Hepatocyte (in vitro differentiated cells): ENCODE measurements around the gene PLXNC1. TPM values are rescaled to one million over a fixed set of nuclear protein-coding genes. Genes with fewer than 3 reads are reported as not detected.

Source experiments
- DNase-seq: peaks from one replicate; pipeline ENCODE4 v3.0.0-alpha.2; 2016; ENCODE audit warnings: low spot score
- H2AFZ ChIP-seq: fragments of 200-600 bp; sonication (generic); 2 replicates; pipeline ENCODE4 v1.6.0; 2016; ENCODE audit warnings: antibody characterized with exemption, mild to moderate bottlenecking
- H3K27ac ChIP-seq: fragments of 200-600 bp; sonication (generic); 2 replicates; pipeline ENCODE4 v1.5.1; 2016; ENCODE audit warnings: mild to moderate bottlenecking
- H3K27me3 ChIP-seq: fragments of 200-600 bp; sonication (generic); 2 replicates; pipeline ENCODE4 v1.6.1; 2016
- H3K36me3 ChIP-seq: fragments of 200-600 bp; sonication (generic); replicated peaks from 2 replicates; pipeline ENCODE4 v1.5.1; 2016; ENCODE audit warnings: low read depth; ENCODE audit not compliant: insufficient read depth
- H3K4me1 ChIP-seq: fragments of 200-600 bp; sonication (generic); 2 replicates; pipeline ENCODE4 v1.5.1; 2016; ENCODE audit warnings: mild to moderate bottlenecking, moderate library complexity; ENCODE audit not compliant: insufficient read depth
- H3K4me2 ChIP-seq: fragments of 200-600 bp; sonication (generic); 2 replicates; pipeline ENCODE4 v1.6.0; 2016
- H3K4me3 ChIP-seq: fragments of 200-600 bp; sonication (generic); 2 replicates; pipeline ENCODE4 v1.5.1; 2016; ENCODE audit warnings: mild to moderate bottlenecking
- H3K79me2 ChIP-seq: fragments of 200-600 bp; sonication (generic); 2 replicates; pipeline ENCODE4 v1.6.0; 2017; ENCODE audit warnings: mild to moderate bottlenecking
- H3K9me2 ChIP-seq: fragments of 200-600 bp; sonication (generic); replicated peaks from 2 replicates; pipeline ENCODE4 v1.6.0; 2017; ENCODE audit warnings: mild to moderate bottlenecking; ENCODE audit not compliant: insufficient read depth
- H3K9me3 ChIP-seq: fragments of 200-600 bp; sonication (generic); 2 replicates; pipeline ENCODE4 v1.5.1; 2016; ENCODE audit warnings: low read depth, mild to moderate bottlenecking
- H4K20me1 ChIP-seq: fragments of 200-600 bp; sonication (generic); 2 replicates; pipeline ENCODE4 v1.6.0; 2016; ENCODE audit warnings: mild to moderate bottlenecking; ENCODE audit not compliant: insufficient read depth, poor library complexity, severe bottlenecking
- EZH2 ChIP-seq: fragments of 200-600 bp; sonication (generic); IDR thresholded peaks from 2 replicates; pipeline ENCODE4 v1.6.1; 2016; ENCODE audit warnings: antibody characterized with exemption, mild to moderate bottlenecking, borderline replicate concordance
- EZH2phosphoT487 ChIP-seq: fragments of 200-600 bp; sonication (generic); IDR thresholded peaks from one replicate; pipeline ENCODE4 v1.6.1; 2018; ENCODE audit warnings: antibody characterized with exemption, mild to moderate bottlenecking, low read depth, moderate library complexity; ENCODE audit not compliant: unreplicated experiment, severe bottlenecking
- WGBS: methylation state at CpG from one replicate; pipeline ENCODE4 v1.1.6; 2016; ENCODE audit warnings: low lambda C conversion rate; ENCODE audit errors: missing lambda C conversion rate; 5-methylcytosine and 5-hydroxymethylcytosine counted together
- polyA plus RNA-seq: library from polyadenylated mRNA; unstranded; fragments of >200 nt; fragmentation: Nextera tagmentation; extraction: Ambion mirVana; gene quantifications from 2 replicates; pipeline ENCODE4 v1.2.1, GENCODE V29; 2016
- total RNA-seq: library from RNA; depleted of rRNA; stranded (reverse); fragments of >200 nt; gene quantifications from 2 replicates; pipeline ENCODE4 v1.2.3, GENCODE V29; 2014
- TF ChIP-seq, protein P1 (sequence below): fragments of 200-600 bp; sonication (generic); IDR thresholded peaks from 2 replicates; pipeline ENCODE4 v1.5.1; 2016; ENCODE audit warnings: antibody characterized with exemption, mild to moderate bottlenecking; ENCODE audit not compliant: poor library complexity

The PLXNC1 gene
- total and polyA plus RNA-seq, 2 experiments from 2014 or later: 6.7 to 23.2 TPM

DNA sequence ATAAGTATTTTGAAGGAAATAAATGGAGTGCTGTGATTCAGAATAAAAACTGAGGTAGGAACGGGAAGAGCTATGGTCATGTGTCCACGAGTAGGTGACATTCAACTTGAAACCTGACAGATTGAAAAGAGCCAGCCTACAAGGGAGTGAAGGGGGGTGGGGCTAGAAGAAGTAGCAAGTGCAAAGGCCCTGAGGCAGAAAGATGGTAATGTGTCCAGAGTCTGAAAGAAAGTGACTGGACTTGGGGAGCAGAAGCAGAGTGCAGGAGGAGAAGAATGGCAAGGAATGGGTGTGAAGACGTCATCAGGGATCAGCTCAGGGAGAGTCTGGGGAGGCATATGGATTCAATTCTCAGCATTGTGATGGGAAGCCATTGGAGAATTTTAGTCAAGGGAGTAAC lies 13.7 kb downstream of the PLXNC1 start:
- Histone ChIP-seq H3K4me3 (no peak overlapping the region), H3K27me3 (peaks cover 4% of the 10 kb centered on the region), H2AFZ (no peak overlapping the region), H3K27ac (no peak overlapping the region), H4K20me1 (no peaks in the 10 kb centered on the region), H3K9me2 (no peaks in the 10 kb centered on the region), H3K79me2 (peaks cover 19% of the 10 kb centered on the region), H3K9me3 (no peaks in the 10 kb centered on the region), H3K36me3 (no peaks in the 10 kb centered on the region), H3K4me1 (no peaks in the 10 kb centered on the region), H3K4me2 (no peak overlapping the region)
- 78% methylated on average over 3 of the region's 3 CpGs for WGBS
- DNase-seq: no peak
- no peak for TF ChIP-seq EZH2
- no peak for TF ChIP-seq EZH2phosphoT487
- TF ChIP-seq, protein P1, sequence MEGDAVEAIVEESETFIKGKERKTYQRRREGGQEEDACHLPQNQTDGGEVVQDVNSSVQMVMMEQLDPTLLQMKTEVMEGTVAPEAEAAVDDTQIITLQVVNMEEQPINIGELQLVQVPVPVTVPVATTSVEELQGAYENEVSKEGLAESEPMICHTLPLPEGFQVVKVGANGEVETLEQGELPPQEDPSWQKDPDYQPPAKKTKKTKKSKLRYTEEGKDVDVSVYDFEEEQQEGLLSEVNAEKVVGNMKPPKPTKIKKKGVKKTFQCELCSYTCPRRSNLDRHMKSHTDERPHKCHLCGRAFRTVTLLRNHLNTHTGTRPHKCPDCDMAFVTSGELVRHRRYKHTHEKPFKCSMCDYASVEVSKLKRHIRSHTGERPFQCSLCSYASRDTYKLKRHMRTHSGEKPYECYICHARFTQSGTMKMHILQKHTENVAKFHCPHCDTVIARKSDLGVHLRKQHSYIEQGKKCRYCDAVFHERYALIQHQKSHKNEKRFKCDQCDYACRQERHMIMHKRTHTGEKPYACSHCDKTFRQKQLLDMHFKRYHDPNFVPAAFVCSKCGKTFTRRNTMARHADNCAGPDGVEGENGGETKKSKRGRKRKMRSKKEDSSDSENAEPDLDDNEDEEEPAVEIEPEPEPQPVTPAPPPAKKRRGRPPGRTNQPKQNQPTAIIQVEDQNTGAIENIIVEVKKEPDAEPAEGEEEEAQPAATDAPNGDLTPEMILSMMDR: no peak

DNA sequence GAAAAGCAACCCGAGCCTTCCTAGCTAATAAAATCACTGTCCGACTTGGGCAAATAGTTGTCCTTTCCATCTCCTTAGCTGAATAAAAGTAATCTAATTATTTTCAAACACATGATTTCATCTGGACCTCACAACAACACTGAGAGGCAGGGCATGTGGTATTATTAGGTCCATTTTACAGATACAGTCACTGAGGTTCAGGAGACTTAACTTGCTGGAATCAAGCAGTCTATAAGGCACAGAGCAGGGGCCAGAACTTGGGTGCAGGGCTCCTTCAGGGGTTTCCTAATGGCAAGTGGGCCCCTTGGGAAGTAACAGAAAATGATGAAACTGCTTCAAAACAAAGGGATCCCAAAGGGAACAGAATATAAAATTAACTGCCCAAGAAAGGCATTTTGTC lies 15.5 kb downstream of the PLXNC1 start:
- Histone ChIP-seq H2AFZ (no peak overlapping the region), H3K4me1 (peaks cover 7% of the 10 kb centered on the region), H3K4me2 (no peak overlapping the region), H3K4me3 (no peak overlapping the region), H3K79me2 (peaks cover 3% of the 10 kb centered on the region), H3K27me3 (peaks cover 4% of the 10 kb centered on the region), H3K9me3 (no peaks in the 10 kb centered on the region), H4K20me1 (no peaks in the 10 kb centered on the region), H3K27ac (no peak overlapping the region), H3K9me2 (no peaks in the 10 kb centered on the region), H3K36me3 (no peaks in the 10 kb centered on the region)
- no peak for DNase-seq
- TF ChIP-seq EZH2phosphoT487 (no peak), EZH2 (no peak)
- TF ChIP-seq, protein P1: no peak
- WGBS: 84% methylated on average over 2 of the region's 2 CpGs

DNA sequence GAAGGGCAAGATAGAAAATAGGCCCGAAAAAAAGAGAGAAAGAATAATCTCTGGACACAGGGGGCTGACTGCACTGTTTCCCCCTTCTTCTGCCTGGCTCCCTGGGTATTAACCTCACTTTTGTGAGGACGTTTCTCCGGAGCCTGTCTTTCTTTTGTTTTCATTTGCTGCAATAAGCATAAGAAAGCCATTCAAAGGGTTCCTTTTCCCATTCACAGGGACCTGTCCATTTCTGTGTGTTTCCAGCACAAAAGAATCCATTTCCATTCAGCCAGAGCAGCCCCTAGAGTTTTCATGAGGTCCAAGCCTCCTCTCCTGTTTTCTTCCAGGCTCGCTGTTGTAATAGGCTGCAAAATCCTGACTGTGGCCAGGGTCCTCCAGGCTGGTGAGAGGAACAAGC lies 16.8 kb downstream of the PLXNC1 start:
- 62% methylated on average over 4 of the region's 4 CpGs for WGBS
- Histone ChIP-seq H2AFZ (no peak overlapping the region), H3K79me2 (peaks cover 2% of the 10 kb centered on the region), H3K4me1 (peaks cover 16% of the 10 kb centered on the region), H3K36me3 (no peaks in the 10 kb centered on the region), H3K4me3 (no peak overlapping the region), H4K20me1 (no peaks in the 10 kb centered on the region), H3K27ac (no peak overlapping the region), H3K4me2 (no peak overlapping the region), H3K9me2 (no peaks in the 10 kb centered on the region), H3K27me3 (peaks cover 4% of the 10 kb centered on the region), H3K9me3 (no peaks in the 10 kb centered on the region)
- DNase-seq: no peak
- TF ChIP-seq, protein P1: no peak
- TF ChIP-seq EZH2: no peak
- no peak for TF ChIP-seq EZH2phosphoT487
